ENCODE measurements around the gene MINDY4.

GRCh38 chr7:30905078-30906012, 134.1 kb downstream of the MINDY4 start:
- TF ChIP-seq CTCF (conservative IDR thresholded peaks at IDR 0.05 in 1 of 2, IDR thresholded peaks at IDR 0.05 in 1 of 2; ENCODE audit: low read depth in 1 of 2, low read length in 2 of 2), result no peak
- TF ChIP-seq EZH2 (IDR thresholded peaks at IDR 0.05; ENCODE audit: low read length, missing control alignments), result no peak
